Activated CD8-positive, alpha-beta memory T cell treated with anti-CD3 and anti-CD28 coated beads, Interleukin-2, amount 50 U/mL, for 48 hours (primary cell): ENCODE data around the gene BRINP1.
"Not testable (repeated sequence)": the region's sequence is repeated elsewhere in the genome, so short reads cannot be mapped to it uniquely, and the experiment has no call there.

Experiments used
- DNase-seq: peaks from one replicate; pipeline ENCODE4 v3.0.0-alpha.2; 2020

The BRINP1 gene

GRCh38 chr9:119195521-119195920 is 173.7 kb downstream of the BRINP1 start:
- no peak for DNase-seq

GRCh38 chr9:119185298-119185697 is 183.9 kb downstream of the BRINP1 start:
- no peak for DNase-seq

GRCh38 chr9:119184265-119184936 is 184.8 kb downstream of the BRINP1 start:
- DNase-seq: no peak

GRCh38 chr9:119181561-119181960 is 187.7 kb downstream of the BRINP1 start:
- DNase-seq: no peak

- no peak for DNase-seq
Measured at GRCh38 chr9:119180897-119181296, 188.3 kb downstream of the BRINP1 start.

GRCh38 chr9:119179701-119180100 is 189.5 kb downstream of the BRINP1 start:
- DNase-seq: no peak

GRCh38 chr9:119177196-119177595 is 192.0 kb downstream of the BRINP1 start:
- no peak for DNase-seq

GRCh38 chr9:119175581-119175980 is 193.7 kb downstream of the BRINP1 start:
- DNase-seq: no peak

GRCh38 chr9:119169222-119169621 is 200.0 kb downstream of the BRINP1 start:
- not testable (repeated sequence) for DNase-seq

- DNase-seq: no peak
Measured at GRCh38 chr9:119167876-119168275, 201.4 kb downstream of the BRINP1 start.

GRCh38 chr9:119167267-119167666 is 202.0 kb downstream of the BRINP1 start:
- no peak for DNase-seq

- no peak for DNase-seq
Measured at GRCh38 chr9:119166096-119166495, 203.1 kb downstream of the BRINP1 start.

GRCh38 chr9:119165131-119165530 is 204.1 kb downstream of the BRINP1 start:
- no peak for DNase-seq

- DNase-seq: no peak
Measured at GRCh38 chr9:119164716-119165115, 204.5 kb downstream of the BRINP1 start.

- no peak for DNase-seq
Measured at GRCh38 chr9:119160551-119160950, 208.7 kb downstream of the BRINP1 start.

GRCh38 chr9:119159386-119159785 is 209.8 kb downstream of the BRINP1 start:
- no peak for DNase-seq

- DNase-seq: no peak
Measured at GRCh38 chr9:119157196-119157595, 212.0 kb downstream of the BRINP1 start.

GRCh38 chr9:119156354-119156753 is 212.9 kb downstream of the BRINP1 start:
- no peak for DNase-seq

- DNase-seq: no peak
Measured at GRCh38 chr9:119154527-119154926, 214.7 kb downstream of the BRINP1 start.

GRCh38 chr9:119153402-119153801 is 215.8 kb downstream of the BRINP1 start:
- DNase-seq: no peak

GRCh38 chr9:119148855-119149254 is 220.4 kb downstream of the BRINP1 start:
- DNase-seq: no peak

GRCh38 chr9:119137479-119137878 is 231.8 kb downstream of the BRINP1 start:
- no peak for DNase-seq

- DNase-seq: no peak
Measured at GRCh38 chr9:119126040-119126439, 243.2 kb downstream of the BRINP1 start.

GRCh38 chr9:119121899-119122298 is 247.3 kb downstream of the BRINP1 start:
- no peak for DNase-seq

GRCh38 chr9:119117409-119117808 is 251.8 kb downstream of the BRINP1 start:
- DNase-seq: no peak
